T-helper 1 cell treated with Interleukin-12 subunit alpha and Interleukin-12 subunit beta and Interleukin-4 antibody, amounts not matched to agents 30 μg/mL and 1 μg/mL, for 36 hours (primary cell): ENCODE data around the gene SHCBP1L.

Source experiments
- H3K27ac Mint-ChIP-seq: one replicate; pipeline ENCODE4 v1.8.0; 2021; ENCODE audit warnings: mild to moderate bottlenecking, mixed read lengths
- H3K27me3 Mint-ChIP-seq: one replicate; pipeline ENCODE4 v1.8.0; 2021; ENCODE audit warnings: low read depth, mixed read lengths
- H3K36me3 Mint-ChIP-seq: one replicate; pipeline ENCODE4 v1.8.0; 2021; ENCODE audit warnings: low read depth, mixed read lengths
- H3K4me1 Mint-ChIP-seq: one replicate; pipeline ENCODE4 v1.8.0; 2021; ENCODE audit warnings: low read depth, mixed read lengths
- H3K4me3 Mint-ChIP-seq: one replicate; pipeline ENCODE4 v1.8.0; 2021; ENCODE audit warnings: mild to moderate bottlenecking, moderate library complexity, mixed read lengths
- H3K9me3 Mint-ChIP-seq: one replicate; pipeline ENCODE4 v1.8.0; 2021; ENCODE audit warnings: mixed read lengths

SHCBP1L gene

DNA sequence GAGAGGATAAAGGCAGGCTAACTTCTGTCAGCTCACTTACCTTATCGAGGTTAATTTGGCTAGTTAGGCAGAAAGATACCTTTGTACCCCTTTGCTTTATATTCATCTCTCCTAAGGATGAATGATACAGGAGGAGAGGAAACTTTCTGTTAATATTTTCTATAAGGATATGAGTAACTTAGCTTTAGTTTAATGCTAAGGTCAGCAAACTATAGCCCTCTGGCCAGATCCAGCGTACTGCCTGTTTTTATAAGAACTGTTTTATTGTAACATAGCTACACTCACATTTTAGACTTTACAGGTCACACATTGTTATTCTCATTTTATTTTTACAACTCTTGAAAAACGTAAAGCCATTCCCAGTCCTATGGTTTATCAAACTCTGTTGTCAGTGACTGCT is 95.8 kb downstream of the SHCBP1L start:
- Mint-ChIP-seq H3K27ac (no peak overlapping the region), H3K9me3 (no peaks in the 10 kb centered on the region), H3K27me3 (no peaks in the 10 kb centered on the region), H3K4me1 (peaks cover 3% of the 10 kb centered on the region), H3K36me3 (peaks cover 68% of the 10 kb centered on the region), H3K4me3 (no peak overlapping the region)

DNA sequence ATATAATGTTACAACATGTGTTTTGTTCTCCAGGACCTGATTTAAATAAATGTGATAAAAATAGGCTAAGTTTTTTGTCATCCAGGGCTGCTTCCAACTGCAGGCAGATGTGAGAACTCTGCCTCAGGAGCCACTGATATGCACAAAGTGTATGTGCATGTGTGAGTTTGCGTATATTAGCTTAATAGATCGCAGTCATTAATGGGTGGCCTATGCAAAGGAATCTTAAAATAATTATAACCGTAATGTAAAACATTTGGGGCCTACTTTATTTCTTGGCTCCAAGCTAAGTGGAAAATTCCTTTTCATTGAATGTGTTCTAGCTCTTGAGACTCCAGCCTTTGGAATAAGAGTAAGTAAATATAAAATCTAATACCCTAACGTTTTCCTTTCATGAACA is 97.1 kb downstream of the SHCBP1L start:
- peaks cover 62% of the 10 kb centered on the region for H3K36me3 Mint-ChIP-seq
- H3K27me3 Mint-ChIP-seq: no peaks in the 10 kb centered on the region
- no peak overlapping the region for H3K27ac Mint-ChIP-seq
- H3K4me3 Mint-ChIP-seq: no peak overlapping the region
- no peaks in the 10 kb centered on the region for H3K9me3 Mint-ChIP-seq
- peaks cover 4% of the 10 kb centered on the region for H3K4me1 Mint-ChIP-seq

DNA sequence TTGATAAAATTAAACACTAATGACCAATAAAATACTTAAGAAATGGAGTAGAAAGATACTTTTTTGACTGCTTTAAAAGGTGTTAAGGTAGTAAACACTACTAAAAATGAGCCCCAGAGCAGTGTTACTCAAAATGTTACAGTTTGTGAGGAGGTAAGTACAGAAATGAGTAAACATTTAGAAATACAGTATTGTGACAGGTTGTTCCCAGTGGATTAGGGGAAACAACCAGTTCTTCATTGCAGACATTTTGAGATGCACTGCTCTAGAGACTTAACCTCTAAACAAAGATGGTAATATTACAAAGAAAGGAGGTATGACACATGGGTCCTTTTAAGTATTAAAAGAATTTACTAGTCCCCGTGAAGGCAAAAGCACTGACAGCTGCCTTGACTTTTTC is 101.1 kb downstream of the SHCBP1L start:
- Mint-ChIP-seq H3K9me3 (no peaks in the 10 kb centered on the region), H3K4me3 (no peak overlapping the region), H3K27ac (no peak overlapping the region), H3K4me1 (peaks cover 31% of the 10 kb centered on the region), H3K36me3 (peaks cover 62% of the 10 kb centered on the region), H3K27me3 (no peaks in the 10 kb centered on the region)

DNA sequence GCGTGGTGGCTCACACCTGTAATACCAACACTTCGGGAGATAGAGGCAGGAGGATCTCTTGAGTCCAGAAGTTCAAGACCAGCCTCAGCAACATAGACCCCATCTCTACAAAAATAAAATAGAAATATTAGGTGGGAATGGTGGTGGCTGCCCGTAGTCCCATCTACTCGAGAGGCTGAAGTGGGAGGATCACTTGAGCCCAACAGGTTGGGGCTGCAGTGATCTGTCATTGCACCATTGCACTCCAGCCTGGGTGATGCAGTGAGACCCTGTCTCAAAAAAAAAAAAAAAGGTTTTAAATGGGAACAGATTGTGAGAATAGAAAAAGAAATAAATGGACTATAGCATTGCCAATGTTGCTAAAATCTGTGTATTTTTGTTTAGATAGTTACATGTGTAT is 102.6 kb downstream of the SHCBP1L start:
- H3K27me3 Mint-ChIP-seq: no peaks in the 10 kb centered on the region
- H3K4me3 Mint-ChIP-seq: no peak overlapping the region
- peaks cover 63% of the 10 kb centered on the region for H3K36me3 Mint-ChIP-seq
- no peaks in the 10 kb centered on the region for H3K9me3 Mint-ChIP-seq
- peaks cover 40% of the 10 kb centered on the region for H3K4me1 Mint-ChIP-seq
- no peak overlapping the region for H3K27ac Mint-ChIP-seq
